Left renal cortex interstitium (tissue), 4 donors: Measurements from ENCODE around the gene GMCL2. TPM values are rescaled to one million over a fixed set of nuclear protein-coding genes. Genes with fewer than 3 reads are reported as not detected.
"Not testable (repeated sequence)": the region's sequence is repeated elsewhere in the genome, so short reads cannot be mapped to it uniquely, and the experiment has no call there.

Experiments used
- DNase-seq, 4 donors: peaks; one replicate each; pipeline ENCODE4 v3.0.0-alpha.2; 2013; ENCODE audit warnings: low read depth in 4 of 4, low spot score in 2 of 4, missing footprints in 1 of 4
- polyA plus RNA-seq, 4 donors: library from polyadenylated mRNA; unstranded; fragments of 120-200 nt; gene quantifications; one replicate each; pipeline ENCODE4 v1.2.1, GENCODE V29; 2013; ENCODE audit not compliant: insufficient read length in 4 of 4

Gene GMCL2
- under 1 TPM in 2 of 4 donors, not detected in 2; 0.06 TPM for polyA plus RNA-seq

GRCh38 chr5:178187014-178187413 lies at the start of gene GMCL2:
Gene GMCL2 (minus strand): TSS chr5:178187371. CDS start chr5:178187299, 72 bp downstream.
- DNase-seq = no peak

- no peak for DNase-seq
Observed at GRCh38 chr5:178236679-178237078, 49.5 kb upstream of the GMCL2 start.

- no peak for DNase-seq
Observed at GRCh38 chr5:178236126-178236525, 49.0 kb upstream of the GMCL2 start.

- no peak for DNase-seq
Observed at GRCh38 chr5:178235588-178235974, 48.4 kb upstream of the GMCL2 start.

GRCh38 chr5:178234750-178235587 lies 47.8 kb upstream of the GMCL2 start:
- DNase-seq = peak in 1 of 4 donors; percentile 61

GRCh38 chr5:178234121-178234749 lies 47.1 kb upstream of the GMCL2 start:
- no peak for DNase-seq

GRCh38 chr5:178232920-178233429 lies 45.8 kb upstream of the GMCL2 start:
- no peak for DNase-seq

- DNase-seq = peak in 2 of 4 donors; percentile 38 to 55
Observed at GRCh38 chr5:178232124-178232919, 45.2 kb upstream of the GMCL2 start, which contains the start of gene PHYKPL. Gene PHYKPL (minus strand): TSS chr5:178232802. CDS start chr5:178232550, 252 bp downstream.

GRCh38 chr5:178231539-178232123 lies 44.5 kb upstream of the GMCL2 start:
- DNase-seq = no peak

- no peak for DNase-seq
Observed at GRCh38 chr5:178230879-178231538, 43.8 kb upstream of the GMCL2 start.

- DNase-seq = no peak
Observed at GRCh38 chr5:178229861-178230260, 42.7 kb upstream of the GMCL2 start.

- not testable (repeated sequence) for DNase-seq
Observed at GRCh38 chr5:178229111-178229510, 41.9 kb upstream of the GMCL2 start.

GRCh38 chr5:178228609-178229008 lies 41.4 kb upstream of the GMCL2 start:
- no peak for DNase-seq

GRCh38 chr5:178227929-178228328 lies 40.8 kb upstream of the GMCL2 start:
- DNase-seq = no peak

- no peak for DNase-seq
Observed at GRCh38 chr5:178227138-178227659, 40.0 kb upstream of the GMCL2 start.

- DNase-seq = no peak
Observed at GRCh38 chr5:178225174-178225573, 38.0 kb upstream of the GMCL2 start.

- no peak for DNase-seq
Observed at GRCh38 chr5:178224403-178224802, 37.2 kb upstream of the GMCL2 start.

- no peak for DNase-seq
Observed at GRCh38 chr5:178223828-178224335, 36.7 kb upstream of the GMCL2 start.

- DNase-seq = no peak
Observed at GRCh38 chr5:178223196-178223773, 36.1 kb upstream of the GMCL2 start.
